GDM1 (cell line): ENCODE measurements around the gene SMCO2.

ENCODE experiments used
- DNase-seq: peaks from one replicate; lab custom pipeline; 2025; lab: John Stamatoyannopoulos, UW

SMCO2 gene

GRCh38 chr12:27446436-27446835, at the start of gene SMCO2:
Gene SMCO2, plus strand, starts transcription at chr12:27446736. Its CDS starts 23,896 bp downstream, at chr12:27470632.
- DNase-seq, result no peak

DNA sequence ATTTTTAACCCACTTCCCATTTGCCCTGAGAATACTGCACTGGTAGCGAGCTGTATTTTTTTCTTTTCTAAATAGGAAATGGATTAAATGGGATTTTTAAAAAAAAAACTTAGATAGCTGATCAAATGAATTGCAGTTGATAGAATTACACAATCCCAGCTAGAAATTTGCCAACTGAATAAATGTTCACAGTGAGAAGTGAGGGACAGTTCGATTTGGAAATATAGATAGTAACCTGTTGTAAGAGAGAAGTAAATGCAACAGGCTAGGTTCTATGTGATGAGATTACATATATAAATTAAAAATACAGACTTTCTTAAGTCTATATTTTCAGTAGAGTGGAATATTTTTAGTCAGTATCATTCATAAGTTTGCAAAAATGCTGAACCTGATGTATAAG, 48.1 kb upstream of the SMCO2 start:
- no peak for DNase-seq

DNA sequence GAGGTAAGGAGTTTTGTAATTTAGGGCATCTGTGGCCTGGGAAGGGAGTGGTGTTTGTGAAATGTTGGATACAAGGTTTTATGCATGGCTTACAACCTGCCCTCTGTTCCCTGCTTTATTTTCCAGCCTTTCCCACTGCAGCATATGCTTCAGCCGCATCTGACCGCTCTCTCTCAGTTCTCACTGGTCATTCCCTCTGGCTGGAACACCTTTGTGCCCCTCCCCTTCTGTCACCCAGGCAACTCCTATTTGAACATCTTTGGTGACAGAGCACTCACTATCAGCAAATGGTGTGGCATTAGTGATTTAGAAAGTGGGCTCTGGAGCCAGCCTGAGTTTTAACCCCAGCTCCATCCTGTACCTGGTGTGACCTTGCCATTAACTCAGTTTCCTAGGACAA, 47.5 kb upstream of the SMCO2 start:
- DNase-seq, result no peak

- no peak for DNase-seq
Observed at GRCh38 chr12:27400856-27401354, 45.6 kb upstream of the SMCO2 start.

DNA sequence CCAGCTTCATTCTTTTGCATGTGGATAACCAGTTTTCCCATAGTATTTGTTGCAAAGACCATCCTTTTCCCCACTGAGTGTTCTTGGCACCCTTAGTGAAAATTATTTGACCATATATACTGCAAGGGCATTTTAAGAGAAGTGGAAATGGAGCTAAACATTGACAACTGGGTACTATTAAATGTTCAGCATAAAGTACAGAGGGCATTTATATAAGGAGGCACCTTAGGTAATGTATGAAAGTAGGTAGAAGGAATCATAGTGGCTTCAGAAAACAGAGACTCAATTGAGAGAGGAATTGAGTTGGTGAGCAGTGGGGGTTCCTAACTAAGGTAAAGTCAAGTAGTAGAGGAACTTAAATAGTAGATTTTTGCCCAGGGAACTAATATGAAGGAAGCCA, 34.5 kb upstream of the SMCO2 start:
- DNase-seq, result no peak

DNA sequence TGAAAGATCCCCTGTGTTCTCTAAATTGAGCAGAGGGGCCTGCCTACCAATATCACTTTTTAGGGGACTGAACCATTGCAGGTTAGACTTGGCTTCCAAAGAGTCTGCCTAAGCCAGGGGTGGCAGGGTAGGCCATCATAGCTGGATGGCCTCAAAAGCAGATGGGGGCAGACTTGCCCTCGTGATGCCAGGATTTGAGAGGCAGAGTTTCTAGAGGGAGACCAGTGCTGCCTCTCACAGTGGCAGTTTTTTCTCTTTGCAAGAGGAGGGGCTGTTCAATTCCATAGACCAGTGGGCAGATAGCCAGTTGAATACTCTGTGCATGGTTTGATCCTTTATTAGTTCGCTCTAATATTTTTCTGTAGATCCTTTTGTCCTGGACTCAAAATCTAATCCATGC, 23.8 kb upstream of the SMCO2 start:
- DNase-seq, result no peak

DNA sequence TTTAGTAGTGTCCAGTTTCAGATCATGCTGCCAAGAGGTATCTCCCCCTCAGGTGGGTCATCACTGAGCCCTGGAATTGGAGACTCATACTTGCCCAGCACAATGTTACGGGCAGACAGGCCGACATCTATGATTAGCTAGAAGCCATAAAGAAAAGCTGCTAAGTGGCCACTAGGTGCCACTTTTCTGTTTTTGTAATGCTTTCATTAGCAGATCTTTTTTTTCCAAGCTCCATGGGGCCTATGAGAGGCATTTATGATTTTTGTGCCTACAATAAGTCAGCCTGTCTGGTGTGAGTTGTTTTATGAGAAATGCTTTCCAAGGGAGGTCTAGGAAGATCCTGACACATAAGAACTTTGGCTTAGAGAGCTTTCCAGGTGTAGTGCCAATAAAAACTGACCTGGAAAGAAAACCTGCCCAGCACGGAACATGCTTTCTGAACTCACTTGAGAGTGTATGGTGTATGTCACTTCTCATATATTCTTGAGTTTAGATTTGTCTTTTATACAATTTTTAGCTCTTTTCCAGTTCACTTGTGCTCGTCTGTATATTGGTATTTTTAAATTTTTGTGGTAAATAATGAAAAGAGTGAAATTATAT, 21.8 kb upstream of the SMCO2 start:
- peak; percentile 22 for DNase-seq

GRCh38 chr12:27425306-27425705, 21.2 kb upstream of the SMCO2 start:
- DNase-seq, result no peak

- no peak for DNase-seq
Observed at GRCh38 chr12:27426743-27427487, 19.6 kb upstream of the SMCO2 start.

GRCh38 chr12:27427824-27428223, 18.7 kb upstream of the SMCO2 start:
- no peak for DNase-seq

- no peak for DNase-seq
Observed at GRCh38 chr12:27428466-27428865, 18.1 kb upstream of the SMCO2 start.

DNA sequence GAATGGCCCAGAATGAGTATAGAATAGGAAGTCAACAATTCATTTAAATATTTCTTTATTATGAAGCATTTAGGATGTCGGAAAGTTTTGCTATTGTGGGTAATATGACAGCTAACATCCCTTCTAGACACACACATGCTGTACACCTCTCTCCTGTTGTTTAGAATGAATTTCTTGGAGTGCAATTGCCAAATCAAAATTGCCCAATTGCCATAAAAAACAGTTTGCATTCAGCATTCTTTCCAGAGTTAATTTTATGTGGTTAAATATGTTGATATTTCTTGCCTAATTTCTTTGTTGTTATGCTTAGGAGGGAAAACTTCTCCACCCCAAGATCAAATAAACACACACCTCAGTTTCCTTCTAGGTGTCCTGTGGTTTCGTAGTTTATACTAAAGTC, 16.9 kb upstream of the SMCO2 start:
- DNase-seq, result no peak

DNA sequence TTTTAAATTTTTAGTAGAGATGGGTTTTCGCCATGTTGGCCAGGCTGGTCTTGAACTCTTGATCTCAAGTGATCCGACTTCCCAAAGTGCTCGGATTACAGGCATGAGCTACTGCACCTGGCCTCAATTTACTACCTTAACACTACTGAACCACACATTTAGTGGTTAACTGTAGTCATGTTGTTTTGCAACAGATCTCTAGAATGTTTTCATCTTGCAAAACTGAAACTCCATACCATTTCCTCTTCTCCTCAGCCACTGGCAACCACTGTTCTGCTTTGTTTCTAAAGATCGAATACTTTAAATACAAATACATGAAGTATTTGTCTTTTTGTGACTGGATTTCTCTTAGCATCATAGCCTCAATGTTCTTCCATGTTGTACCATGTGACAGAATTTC, 15.4 kb upstream of the SMCO2 start:
- DNase-seq, result no peak

DNA sequence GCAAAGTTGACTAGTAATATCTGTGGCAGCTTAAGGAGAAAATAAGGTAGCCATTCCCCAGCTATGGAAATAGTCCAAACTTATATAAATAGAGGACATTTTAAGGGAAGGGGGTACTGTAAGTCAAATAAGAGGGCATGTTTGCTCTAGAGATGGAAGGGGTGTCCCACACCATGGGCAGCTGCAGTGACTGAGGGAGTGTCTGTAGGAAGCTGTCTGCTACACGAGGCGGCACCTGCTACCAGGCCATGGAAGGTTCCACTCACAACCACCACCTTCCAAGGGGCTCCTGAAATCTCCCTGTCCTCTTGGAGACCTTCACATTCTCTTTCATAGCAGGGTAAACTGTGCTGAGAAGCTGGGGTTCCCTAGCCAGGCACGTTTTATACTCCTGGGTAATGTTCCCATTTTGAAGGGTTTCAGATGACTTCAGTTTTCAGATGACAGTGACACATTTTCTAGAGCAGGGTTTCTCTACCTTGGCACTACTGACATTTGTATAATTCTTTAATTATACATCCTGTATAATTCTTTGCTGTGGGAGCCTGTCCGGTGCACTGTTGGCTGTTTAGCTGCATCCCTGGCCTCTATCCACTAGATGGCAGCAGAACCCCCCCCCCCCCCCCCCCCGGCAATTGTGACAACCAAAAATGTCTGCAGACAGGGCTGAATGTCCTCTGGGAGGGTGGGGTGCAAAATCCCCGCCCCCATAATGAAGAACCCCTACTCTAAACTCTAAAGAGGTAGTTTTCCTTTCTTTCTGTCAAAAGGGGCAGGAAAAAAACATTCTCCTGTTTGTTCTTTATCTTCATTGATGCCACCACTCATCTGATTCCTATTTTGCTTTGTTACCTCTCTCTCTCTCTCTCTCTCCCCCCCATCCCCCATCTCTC, 11.6 kb upstream of the SMCO2 start:
- peak; percentile 13 for DNase-seq

DNA sequence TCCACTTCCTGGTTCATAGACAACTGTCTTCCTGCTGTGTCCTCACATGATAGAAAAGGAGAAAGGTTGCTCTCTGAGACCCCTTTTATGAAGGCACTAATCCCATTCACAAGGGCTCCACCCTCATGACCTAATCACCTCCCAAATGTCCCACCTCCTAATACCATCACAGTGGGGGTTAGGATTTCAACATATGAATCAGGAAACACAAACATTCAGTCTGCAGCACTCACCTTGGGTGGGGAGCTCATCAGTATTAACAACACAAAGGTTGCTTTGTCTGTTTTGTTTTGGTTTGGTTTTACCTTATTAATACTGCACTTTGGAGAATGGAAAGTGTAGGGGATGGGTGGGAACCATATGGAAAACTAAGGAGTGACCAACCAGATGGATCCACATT, 10.5 kb upstream of the SMCO2 start:
- DNase-seq, result no peak

DNA sequence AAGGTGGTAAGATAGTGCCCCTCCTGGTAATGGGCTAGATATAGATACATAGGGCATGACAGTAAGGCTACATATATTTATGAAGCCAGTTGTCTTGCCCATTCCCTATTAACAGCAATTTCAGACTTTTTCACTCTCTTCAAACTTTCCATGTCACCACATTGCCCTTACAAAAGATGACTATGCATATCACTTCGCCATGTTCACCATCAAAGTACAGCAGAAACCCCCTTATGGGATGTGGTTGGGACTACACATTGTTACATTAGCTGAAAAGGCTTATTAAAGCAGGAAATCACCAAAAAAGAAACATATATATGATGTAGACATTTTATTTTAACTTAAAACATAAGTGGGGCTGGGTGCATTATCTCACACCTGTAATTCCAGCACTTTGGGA, 9.8 kb upstream of the SMCO2 start:
- no peak for DNase-seq

GRCh38 chr12:27437839-27438238, 8.7 kb upstream of the SMCO2 start:
- no peak for DNase-seq

DNA sequence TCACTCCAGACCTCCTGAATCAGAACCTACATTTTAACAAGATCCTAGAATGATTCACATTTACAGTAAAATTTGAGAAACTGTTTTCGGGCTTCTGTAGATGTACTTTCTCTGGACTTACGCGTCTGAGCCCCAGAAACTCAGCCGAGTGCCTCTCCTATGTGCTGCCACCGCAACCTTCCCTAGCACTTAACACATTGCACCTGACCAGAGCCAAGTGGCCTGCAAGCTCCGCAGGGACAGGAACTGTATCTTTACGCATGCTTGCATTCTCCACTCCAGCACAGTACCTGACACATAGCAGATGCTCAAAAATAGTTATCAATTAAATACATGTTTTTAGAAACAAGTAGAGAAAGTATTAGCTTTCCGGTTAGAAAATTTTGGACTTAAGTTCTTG, 1.2 kb downstream of the SMCO2 start:
- no peak for DNase-seq

DNA sequence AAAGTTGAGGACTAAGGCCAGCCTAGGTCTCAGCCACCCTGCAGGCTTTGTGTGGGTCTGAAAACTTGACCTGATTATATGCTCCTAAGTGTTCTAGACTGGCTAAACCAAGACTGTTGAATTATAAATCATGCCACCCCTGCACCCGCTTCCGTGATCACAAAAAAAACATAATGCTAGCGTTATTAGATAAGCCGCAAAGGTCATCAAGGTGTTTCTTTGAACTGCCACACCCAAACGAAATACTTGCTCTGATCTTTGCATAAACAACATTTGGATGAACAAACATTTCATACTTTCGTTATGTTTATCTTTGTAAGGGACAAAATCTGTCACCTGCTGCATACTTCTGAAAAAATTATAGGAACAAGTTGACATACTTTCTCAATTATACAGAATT, 2.5 kb downstream of the SMCO2 start:
- no peak for DNase-seq

DNA sequence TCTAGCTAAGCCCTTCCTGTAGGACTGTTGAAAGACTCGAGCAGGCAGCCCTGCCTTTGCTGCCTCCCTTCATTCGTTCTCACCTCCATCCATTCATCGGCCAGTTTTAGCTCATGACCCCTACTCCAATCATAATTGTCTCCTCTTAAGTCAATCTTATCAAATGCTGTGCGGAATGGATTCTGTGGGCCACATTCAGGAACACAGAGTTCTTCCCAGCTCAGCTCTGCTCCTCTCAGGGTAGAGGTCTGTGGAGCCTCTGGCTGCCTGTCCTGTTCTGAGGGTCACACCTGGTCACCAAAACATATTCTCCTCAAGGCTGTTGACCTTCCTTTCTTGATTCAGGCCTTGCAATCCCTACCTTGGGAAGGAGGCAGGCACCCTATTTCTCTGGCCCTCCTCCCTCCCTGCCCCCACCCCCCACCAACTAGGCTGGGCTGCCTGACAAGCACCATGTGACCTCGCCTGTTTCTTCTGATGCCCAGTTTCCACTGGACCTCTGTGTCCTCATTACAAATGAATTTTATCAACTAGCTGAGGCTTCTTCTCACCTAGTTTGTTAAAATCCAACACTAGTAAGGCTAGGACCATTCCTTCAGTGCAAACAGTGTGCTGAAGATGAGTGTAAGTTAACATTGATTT, 3.5 kb downstream of the SMCO2 start:
- DNase-seq, result no peak

DNA sequence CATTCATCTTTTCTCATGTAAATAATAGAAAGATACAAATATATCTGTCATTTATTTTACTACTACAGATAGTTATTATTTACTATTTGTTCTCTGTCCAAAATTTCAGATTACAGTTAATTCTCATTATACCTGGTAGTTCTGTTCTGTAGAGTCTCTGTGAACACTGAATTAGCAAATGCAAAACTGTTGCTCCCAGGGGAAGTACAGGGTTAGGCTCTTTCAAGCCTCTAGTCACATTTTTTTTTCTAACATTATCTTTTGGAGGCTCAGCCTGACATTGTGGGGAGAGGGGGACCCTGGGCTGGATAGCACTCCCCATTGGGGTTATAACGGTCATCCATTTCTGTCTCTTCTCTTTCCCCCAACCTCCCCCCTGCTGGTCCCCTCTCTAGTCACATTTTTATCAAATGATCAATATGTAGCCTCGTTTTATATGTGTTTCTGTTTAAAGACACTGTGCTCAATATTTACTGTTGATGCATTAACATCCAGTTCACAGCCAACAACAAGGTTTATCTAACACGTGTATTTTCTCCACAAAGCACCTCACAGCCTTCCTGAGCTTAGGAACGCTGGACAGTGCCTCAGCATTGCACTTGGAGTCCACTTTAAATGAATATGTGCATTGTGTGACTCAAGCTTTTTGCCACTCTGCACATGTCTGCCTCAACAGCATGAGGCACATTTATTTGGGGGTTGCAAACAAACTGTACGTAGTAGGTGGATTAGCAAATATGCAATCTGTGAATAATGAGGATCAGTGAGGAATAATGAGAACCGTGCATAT, 4.7 kb downstream of the SMCO2 start:
- no peak for DNase-seq
